ENCODE measurements around the gene EPM2A.

GRCh38 chr6:145651988-145652387 lies 83.3 kb downstream of the EPM2A start:
- TF ChIP-seq CTCF (IDR thresholded peaks at IDR 0.05): no peak
- TF ChIP-seq EZH2phosphoT487 (IDR thresholded peaks at IDR 0.05): no peak
- TF ChIP-seq EZH2 (IDR thresholded peaks at IDR 0.05): no peak
